HepG2 (cell line): ENCODE measurements around the gene IFNAR1. TPM values are rescaled to one million over a fixed set of nuclear protein-coding genes. Genes with fewer than 3 reads are reported as not detected.

ENCODE experiments used
- AGO2 ChIP-seq: fragments of 200-400 bp; formaldehyde crosslinking; optimal IDR thresholded peaks from 2 replicates; pipeline ENCODE3; 2017; ENCODE audit warnings: mild to moderate bottlenecking, low read depth, low read length, moderate library complexity
- ATF4 ChIP-seq, 2 experiments: fragments of 450-650 bp in 1 of 2; sonication (generic) in 1 of 2; formaldehyde crosslinking; IDR thresholded peaks; 2 replicates each; pipeline versions ENCODE4 v1.5.0 to v1.8.0; 2020 to 2022; ENCODE audit warnings: mild to moderate bottlenecking in 1 of 2, missing genetic modification reagents in 1 of 2
- CHCHD3 ChIP-seq: sonication (generic); formaldehyde crosslinking; IDR thresholded peaks from 2 replicates; pipeline ENCODE4 v1.8.0; 2022; ENCODE audit warnings: mild to moderate bottlenecking, missing genetic modification reagents, moderate library complexity
- CSRNP1 ChIP-seq: sonication (generic); formaldehyde crosslinking; IDR thresholded peaks from 2 replicates; pipeline ENCODE4 v1.8.1; 2023; ENCODE audit warnings: mild to moderate bottlenecking, missing genetic modification reagents
- FOXK1 ChIP-seq: sonication (generic); formaldehyde crosslinking; IDR thresholded peaks from 2 replicates; pipeline ENCODE4 v1.4.0; 2020; ENCODE audit warnings: low read depth, missing genetic modification reagents, borderline replicate concordance
- GATAD2A ChIP-seq: IDR thresholded peaks from 2 replicates; pipeline ENCODE4 v1.6.1; 2016
- KDM1A ChIP-seq: IDR thresholded peaks from 2 replicates; pipeline ENCODE4 v1.6.1; 2016; ENCODE audit warnings: missing compliant biosample characterization
- KDM4B ChIP-seq: sonication (generic); formaldehyde crosslinking; IDR thresholded peaks from 2 replicates; pipeline ENCODE4 v1.4.0; 2020; ENCODE audit warnings: missing genetic modification reagents
- MYPOP ChIP-seq: sonication (generic); formaldehyde crosslinking; IDR thresholded peaks from 2 replicates; pipeline ENCODE4 v1.8.1; 2023; ENCODE audit warnings: mild to moderate bottlenecking, moderate library complexity, missing genetic modification reagents
- NRL ChIP-seq: sonication (generic); formaldehyde crosslinking; IDR thresholded peaks from 2 replicates; pipeline ENCODE4 v1.5.0; 2020; ENCODE audit warnings: missing genetic modification reagents, mild to moderate bottlenecking, moderate library complexity, borderline replicate concordance
- PHF20 ChIP-seq: sonication (generic); formaldehyde crosslinking; IDR thresholded peaks from 2 replicates; pipeline ENCODE4 v1.5.0; 2020; ENCODE audit warnings: mild to moderate bottlenecking, missing genetic modification reagents
- POGZ ChIP-seq: sonication (generic); formaldehyde crosslinking; IDR thresholded peaks from 2 replicates; pipeline ENCODE4 v1.4.0; 2020; ENCODE audit warnings: mild to moderate bottlenecking, missing genetic modification reagents
- REL ChIP-seq: sonication (generic); formaldehyde crosslinking; conservative IDR thresholded peaks from 2 replicates; pipeline ENCODE4 v1.8.0; 2022; ENCODE audit warnings: mild to moderate bottlenecking, missing genetic modification reagents, moderate library complexity
- RORA ChIP-seq: sonication (generic); formaldehyde crosslinking; IDR thresholded peaks from 2 replicates; pipeline ENCODE4 v1.5.0; 2020; ENCODE audit warnings: mild to moderate bottlenecking, missing genetic modification reagents, moderate library complexity
- SALL2 ChIP-seq: sonication (generic); formaldehyde crosslinking; IDR thresholded peaks from 2 replicates; pipeline ENCODE4 v1.8.1; 2023; ENCODE audit warnings: mild to moderate bottlenecking, missing genetic modification reagents, inconsistent platforms
- SIX4 ChIP-seq: sonication (generic); formaldehyde crosslinking; IDR thresholded peaks from 2 replicates; pipeline ENCODE4 v1.4.0; 2020; ENCODE audit warnings: missing genetic modification reagents
- SMAD1 ChIP-seq: sonication (generic); formaldehyde crosslinking; IDR thresholded peaks from 2 replicates; pipeline ENCODE4 v1.4.0; 2020; ENCODE audit warnings: missing genetic modification reagents, low read depth, mild to moderate bottlenecking, borderline replicate concordance
- TFDP2 ChIP-seq: sonication (generic); formaldehyde crosslinking; IDR thresholded peaks from 2 replicates; pipeline ENCODE4 v1.4.0; 2020; ENCODE audit warnings: missing genetic modification reagents
- ZNF138 ChIP-seq: sonication (generic); formaldehyde crosslinking; IDR thresholded peaks from 2 replicates; pipeline ENCODE4 v1.5.0; 2020; ENCODE audit warnings: mild to moderate bottlenecking, low read depth, missing genetic modification reagents
- ZNF232 ChIP-seq: sonication (generic); formaldehyde crosslinking; IDR thresholded peaks from 2 replicates; pipeline ENCODE4 v1.4.0; 2020; ENCODE audit warnings: missing genetic modification reagents, borderline replicate concordance
- ZNF292 ChIP-seq: sonication (generic); formaldehyde crosslinking; IDR thresholded peaks from 2 replicates; pipeline ENCODE4 v1.8.1; 2022; ENCODE audit warnings: mild to moderate bottlenecking, low read depth, missing genetic modification reagents, borderline replicate concordance
- ZNF333 ChIP-seq: sonication (generic); formaldehyde crosslinking; IDR thresholded peaks from 2 replicates; pipeline ENCODE4 v1.4.0; 2020; ENCODE audit warnings: mild to moderate bottlenecking, missing genetic modification reagents, borderline replicate concordance
- ZNF547 ChIP-seq: sonication (generic); formaldehyde crosslinking; IDR thresholded peaks from 2 replicates; pipeline ENCODE4 v1.5.1; 2020; ENCODE audit warnings: mild to moderate bottlenecking, missing genetic modification reagents
- ZNF747 ChIP-seq: sonication (generic); formaldehyde crosslinking; IDR thresholded peaks from 2 replicates; pipeline ENCODE4 v1.8.1; 2023; ENCODE audit warnings: missing genetic modification reagents, mild to moderate bottlenecking, borderline replicate concordance
- polyA plus RNA-seq, 8 experiments: library from polyadenylated mRNA; depleted of rRNA in 3 of 8; stranded (reverse) in 7 of 8; unstranded in 1 of 8; fragments of >200 nt; fragmentation: Illumina TruSeq in 4 of 8; extraction: Trizol in 4 of 8; gene quantifications; 2 replicates each; pipeline versions ENCODE4 v1.2.1 to v1.2.3, GENCODE V29; 2011 to 2016; ENCODE audit warnings: low read depth in 4 of 8, missing spikeins in 1 of 8, mixed read lengths in 1 of 8; ENCODE audit not compliant: insufficient read depth in 1 of 8
- total RNA-seq, 5 experiments: library from RNA; depleted of rRNA; stranded (reverse); fragments of >200 nt; fragmentation: Illumina TruSeq; extraction: Trizol; gene quantifications; 2 replicates each; pipeline ENCODE4 v1.2.3, GENCODE V29; 2016; ENCODE audit warnings: low read depth in 1 of 5

Gene IFNAR1
- total and polyA plus RNA-seq, 2 of the 13 experiments (the other 11 are each of a cell fraction or from before 2014, with no cell fraction given): 6.7 to 9.3 TPM

GRCh38 chr21:33324291-33325221, at the start of gene IFNAR1 (continued):
- TF ChIP-seq ATF4 (CRISPR knock-in tag; IDR thresholded peaks at IDR 0.05) (peak in 1 of 2 experiments; percentile 59; a peak in 1 of 4 replicates), ZNF547 (CRISPR knock-in tag) (peak; percentile 49; the same call in 1 of the 2 replicates), REL (CRISPR knock-in tag) (0 out of 2 replicates have a peak, but pooled peaks have one; percentile 14), SALL2 (CRISPR knock-in tag) (peak; percentile 60; the same call in 1 of the 2 replicates), ZNF138 (CRISPR knock-in tag) (peak; percentile 59; the same call in 1 of the 2 replicates), GATAD2A (CRISPR knock-in tag) (0 out of 2 replicates have a peak, but pooled peaks have one; percentile 22), POGZ (CRISPR knock-in tag) (peak; percentile 90), ZNF333 (CRISPR knock-in tag) (peak; percentile 63; the same call in 1 of the 2 replicates), ZNF292 (CRISPR knock-in tag) (peak; percentile 51; the same call in 1 of the 2 replicates), FOXK1 (peak; percentile 17; the same call in 1 of the 2 replicates), ZNF232 (CRISPR knock-in tag) (peak; percentile 68; the same call in 1 of the 2 replicates), CSRNP1 (CRISPR knock-in tag) (peak; percentile 83; the same call in 1 of the 2 replicates), PHF20 (CRISPR knock-in tag) (peak; percentile 40), MYPOP (CRISPR knock-in tag) (peak; percentile 67; the same call in 1 of the 2 replicates), ZNF747 (CRISPR knock-in tag) (peak; percentile 86), SIX4 (CRISPR knock-in tag) (no peak), SMAD1 (CRISPR knock-in tag) (0 out of 2 replicates have a peak, but pooled peaks have one; percentile 39), AGO2 (peak; percentile 73), TFDP2 (CRISPR knock-in tag) (peak; percentile 40), KDM1A (CRISPR knock-in tag) (no peak), KDM4B (peak; percentile 83), RORA (CRISPR knock-in tag) (no peak), CHCHD3 (peak; percentile 37; the same call in 1 of the 2 replicates), NRL (CRISPR knock-in tag) (peak; percentile 66; the same call in 1 of the 2 replicates)
